BLaER1 (cell line): ENCODE results near the gene EIF4ENIF1.
"Not testable (repeated sequence)": the region's sequence is repeated elsewhere in the genome, so short reads cannot be mapped to it uniquely, and the experiment has no call there.

Source experiments
- H3K27ac ChIP-seq: shearing (Covaris generic); formaldehyde crosslinking; 2 replicates; pipeline ENCODE4 v1.8.1; 2022
- H3K27me3 ChIP-seq: shearing (Covaris generic); formaldehyde crosslinking; 2 replicates; pipeline ENCODE4 v1.8.1; 2022
- H3K36me3 ChIP-seq: shearing (Covaris generic); formaldehyde crosslinking; 2 replicates; pipeline ENCODE4 v1.8.1; 2022
- H3K4me1 ChIP-seq: shearing (Covaris generic); formaldehyde crosslinking; 2 replicates; pipeline ENCODE4 v1.8.1; 2022
- H3K4me2 ChIP-seq: shearing (Covaris generic); formaldehyde crosslinking; 2 replicates; pipeline ENCODE4 v1.8.1; 2022
- H3K4me3 ChIP-seq: shearing (Covaris generic); formaldehyde crosslinking; 2 replicates; pipeline ENCODE4 v1.8.1; 2022
- H3K9ac ChIP-seq: shearing (Covaris generic); formaldehyde crosslinking; 2 replicates; pipeline ENCODE4 v1.8.1; 2022
- H3K9me3 ChIP-seq: shearing (Covaris generic); formaldehyde crosslinking; 2 replicates; pipeline ENCODE4 v1.8.1; 2022
- H4K20me1 ChIP-seq: shearing (Covaris generic); formaldehyde crosslinking; 2 replicates; pipeline ENCODE4 v1.8.1; 2022
- Cebpa-rat ChIP-seq: shearing (Covaris generic); IDR thresholded peaks from 2 replicates; pipeline ENCODE4 v1.8.1; 2022

The EIF4ENIF1 gene

DNA sequence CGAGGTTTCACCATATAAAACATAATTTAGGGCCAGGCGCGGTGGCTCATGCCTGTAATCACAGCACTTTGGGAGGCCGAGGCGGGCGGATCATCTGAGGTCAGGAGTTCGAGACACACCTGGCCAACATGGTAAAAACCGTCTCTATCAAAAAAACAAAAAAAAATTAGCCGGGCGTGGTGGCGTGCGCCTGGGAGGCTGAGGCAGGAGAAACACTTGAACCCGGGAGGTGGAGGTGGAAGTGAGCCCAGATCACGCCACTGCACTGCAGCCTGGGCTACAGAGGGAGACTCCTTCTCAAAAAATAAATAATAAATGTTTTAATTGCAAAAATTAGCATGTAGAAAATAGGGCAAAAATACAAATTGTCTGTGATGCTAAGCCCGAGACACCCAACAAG lies 5.7 kb upstream of the EIF4ENIF1 start:
- Histone ChIP-seq H3K36me3 (peaks cover 15% of the 10 kb centered on the region), H4K20me1 (no peaks in the 10 kb centered on the region), H3K27me3 (no peaks in the 10 kb centered on the region), H3K4me1 (peaks cover 39% of the 10 kb centered on the region), H3K9ac (peak overlapping the region; percentile 75), H3K27ac (peak overlapping the region; percentile 53), H3K9me3 (peaks cover 10% of the 10 kb centered on the region), H3K4me3 (peak overlapping the region; percentile 82), H3K4me2 (peak overlapping the region; percentile 83)
- no peak for TF ChIP-seq Cebpa-rat

DNA sequence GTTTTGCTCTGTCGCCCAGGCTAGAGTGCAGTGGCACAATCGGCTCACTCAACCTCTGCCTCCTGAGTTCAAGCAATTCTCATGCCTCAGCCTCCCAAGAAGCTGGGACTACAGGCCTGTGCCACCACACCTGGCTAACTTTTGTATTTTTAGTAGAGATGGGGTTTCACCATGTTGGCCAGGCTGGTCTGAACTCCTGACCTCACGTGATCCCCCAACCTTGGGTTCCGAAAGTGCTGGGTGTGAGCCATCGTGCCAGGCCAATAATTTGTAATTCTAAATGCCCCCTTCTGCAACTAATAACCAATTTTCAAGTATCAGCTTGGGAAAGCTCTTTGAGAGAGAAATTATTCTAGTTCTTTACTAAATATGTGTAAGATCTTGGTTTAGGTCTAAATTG lies 3.7 kb upstream of the EIF4ENIF1 start:
- not testable (repeated sequence) for H3K36me3 ChIP-seq, H3K9ac ChIP-seq, H3K27me3 ChIP-seq, H4K20me1 ChIP-seq, H3K4me2 ChIP-seq, H3K27ac ChIP-seq, H3K4me3 ChIP-seq
- Histone ChIP-seq H3K4me1 (peaks cover 45% of the 10 kb centered on the region), H3K9me3 (peaks cover 10% of the 10 kb centered on the region)

DNA sequence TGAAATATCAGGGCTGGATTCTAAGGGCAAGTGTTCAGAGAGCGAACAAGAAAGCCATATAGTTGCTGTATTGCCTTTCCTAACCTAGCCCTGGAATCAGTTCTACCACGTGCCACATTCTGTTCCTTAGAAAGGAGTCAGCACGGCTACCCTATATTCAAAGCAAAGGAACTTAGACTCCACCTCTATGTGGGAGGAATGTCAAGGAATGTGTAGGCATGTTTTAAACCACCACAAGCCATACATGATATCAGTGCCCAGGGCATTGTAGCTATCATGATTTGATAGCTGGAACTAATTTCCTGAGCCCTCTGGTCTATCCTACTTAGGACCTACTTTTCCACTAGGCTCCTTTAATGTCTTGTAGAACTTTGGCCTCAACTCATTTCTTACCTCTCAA lies 2.5 kb upstream of the EIF4ENIF1 start:
- Histone ChIP-seq H4K20me1 (peaks cover 22% of the 10 kb centered on the region), H3K36me3 (peaks cover 13% of the 10 kb centered on the region), H3K9me3 (no peaks in the 10 kb centered on the region), H3K4me2 (peak overlapping the region; percentile 88; the same call in 1 of the 2 replicates), H3K27me3 (no peaks in the 10 kb centered on the region), H3K4me3 (no peak overlapping the region), H3K27ac (peak overlapping the region; percentile 98; the same call in 1 of the 2 replicates), H3K4me1 (peaks cover 56% of the 10 kb centered on the region), H3K9ac (no peak overlapping the region)
- TF ChIP-seq Cebpa-rat: no peak

DNA sequence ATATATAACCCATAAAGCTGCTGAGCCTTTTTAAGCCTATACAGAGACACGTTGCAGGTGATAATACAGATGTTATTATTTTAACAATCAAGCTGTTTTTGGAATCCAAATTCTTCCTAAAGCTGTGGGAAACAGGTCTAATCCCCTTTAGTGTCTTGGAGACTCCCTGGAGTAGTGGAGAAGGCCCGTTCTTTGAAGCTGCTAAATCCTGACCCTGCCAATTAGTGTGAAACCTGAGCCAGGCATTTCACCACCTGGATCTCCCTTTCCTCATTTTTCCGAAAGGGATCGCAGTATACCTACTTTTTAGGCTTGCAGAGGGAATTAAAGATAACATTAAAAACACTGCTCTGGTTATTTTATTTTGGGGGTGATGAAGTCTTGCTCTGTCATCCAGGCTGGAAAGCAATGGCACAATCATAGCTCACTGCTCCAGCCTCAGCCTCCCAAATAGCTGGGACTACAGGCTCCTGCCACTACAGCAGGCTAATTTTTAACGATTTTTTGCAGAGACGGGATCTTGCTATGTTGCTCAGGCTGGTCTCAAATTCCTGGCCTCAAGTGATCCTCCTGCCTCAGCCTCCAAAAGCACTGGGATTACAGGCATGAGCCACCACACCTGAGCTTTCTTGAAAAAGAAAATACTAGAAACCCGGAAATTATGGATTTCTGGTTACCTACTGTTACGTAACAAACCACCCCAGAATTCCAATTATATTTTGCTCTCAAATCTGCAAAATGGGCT lies 1.7 kb upstream of the EIF4ENIF1 start:
- Histone ChIP-seq H3K4me2 (peak overlapping the region; percentile 88), H3K27ac (peak overlapping the region; percentile 98), H3K9ac (peak overlapping the region; percentile 93), H3K27me3 (no peaks in the 10 kb centered on the region), H3K36me3 (peaks cover 21% of the 10 kb centered on the region), H3K9me3 (no peaks in the 10 kb centered on the region), H4K20me1 (peaks cover 23% of the 10 kb centered on the region), H3K4me3 (peak overlapping the region; percentile 97), H3K4me1 (peaks cover 56% of the 10 kb centered on the region)
- no peak for TF ChIP-seq Cebpa-rat

DNA sequence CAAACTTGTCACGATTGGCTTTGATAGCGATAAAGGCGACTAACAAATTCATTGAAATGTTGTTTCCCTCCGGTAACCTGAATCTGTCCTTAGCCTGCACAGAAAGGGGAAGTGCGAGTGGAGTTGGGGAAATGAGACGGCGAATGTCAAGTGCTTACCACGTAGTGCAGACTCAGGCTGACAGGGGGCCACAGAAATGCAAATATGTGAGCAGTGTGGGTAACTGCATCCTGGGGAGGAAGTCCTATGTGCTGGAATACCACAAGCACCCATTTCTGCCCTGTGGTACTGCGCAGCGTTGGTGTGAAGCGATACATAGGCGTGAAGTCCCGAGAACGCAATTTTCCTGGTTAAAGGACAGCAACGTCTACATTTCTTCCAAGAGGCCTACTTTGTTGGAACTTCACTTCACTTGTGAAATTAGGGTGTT lies 869 bp upstream of the EIF4ENIF1 start:
- H3K9me3 ChIP-seq: no peaks in the 10 kb centered on the region
- H3K9ac ChIP-seq: peak overlapping the region; percentile 93
- peaks cover 28% of the 10 kb centered on the region for H3K36me3 ChIP-seq
- peaks cover 25% of the 10 kb centered on the region for H4K20me1 ChIP-seq
- TF ChIP-seq Cebpa-rat: no peak
- H3K27ac ChIP-seq: peak overlapping the region; percentile 98
- H3K4me2 ChIP-seq: peak overlapping the region; percentile 88
- H3K27me3 ChIP-seq: no peaks in the 10 kb centered on the region
- peaks cover 54% of the 10 kb centered on the region for H3K4me1 ChIP-seq
- peak overlapping the region; percentile 97 for H3K4me3 ChIP-seq

DNA sequence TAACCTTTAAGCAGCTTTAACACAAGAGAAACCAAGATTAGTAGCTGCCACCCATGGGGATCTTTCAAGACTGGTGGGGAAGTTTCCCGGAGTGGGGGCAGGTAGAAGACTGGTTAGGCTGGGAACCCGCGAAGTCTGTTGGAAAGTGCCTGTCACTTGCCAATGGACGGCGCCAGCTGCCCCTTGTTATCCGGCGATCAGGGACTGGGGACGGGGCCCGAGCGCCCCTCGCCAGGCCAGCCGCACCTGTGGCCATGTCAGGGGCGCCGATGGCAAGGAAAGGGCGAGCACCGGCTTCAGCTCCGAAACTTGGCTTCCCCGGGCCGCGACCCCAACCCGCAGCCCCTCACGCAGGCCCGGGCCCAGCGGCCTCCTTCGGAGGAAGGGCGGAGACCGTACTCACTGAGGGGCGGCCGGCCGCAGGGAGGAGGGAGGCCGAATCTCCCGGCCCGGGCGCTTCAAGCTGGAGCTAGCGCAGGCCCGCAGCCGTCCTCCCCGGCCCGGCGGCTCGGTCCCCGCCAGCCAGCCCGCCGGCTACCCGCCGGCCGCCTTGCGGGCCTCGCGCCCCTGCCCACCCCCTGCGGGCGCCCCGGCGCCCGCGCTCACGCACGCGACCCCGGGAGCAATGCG lies 539 bp downstream of the EIF4ENIF1 start:
- Histone ChIP-seq H3K4me1 (peaks cover 40% of the 10 kb centered on the region), H3K9ac (peak overlapping the region; percentile 93), H3K4me3 (peak overlapping the region; percentile 97), H4K20me1 (peaks cover 39% of the 10 kb centered on the region), H3K4me2 (peak overlapping the region; percentile 88), H3K9me3 (no peaks in the 10 kb centered on the region), H3K27ac (peak overlapping the region; percentile 98), H3K27me3 (no peaks in the 10 kb centered on the region), H3K36me3 (peaks cover 42% of the 10 kb centered on the region)
- no peak for TF ChIP-seq Cebpa-rat

DNA sequence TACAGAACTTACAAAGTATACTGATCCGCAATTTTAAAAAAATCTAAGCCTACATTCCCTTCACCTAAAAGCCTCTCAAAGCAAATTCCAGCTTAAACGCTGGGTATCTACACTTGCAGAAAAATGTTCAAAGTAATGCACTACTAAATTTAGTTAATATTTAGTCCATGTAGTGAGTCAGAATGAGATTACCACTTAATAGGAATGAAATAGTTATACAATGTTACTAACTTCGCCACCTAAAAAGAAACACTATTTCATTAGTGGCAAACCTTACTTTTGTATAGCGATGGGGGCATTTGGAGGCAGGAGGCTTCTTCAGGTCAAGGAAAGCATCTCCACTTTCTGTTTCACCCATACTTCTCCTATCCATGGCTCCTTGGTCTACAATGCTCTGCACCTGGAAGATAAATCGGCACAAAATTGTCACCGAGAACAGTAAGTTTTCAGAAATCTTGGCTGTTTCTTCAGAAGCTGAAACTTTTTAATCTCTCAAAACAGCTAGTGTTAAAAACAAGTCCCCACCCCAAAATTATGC lies 1.2 kb downstream of the EIF4ENIF1 start:
- peak overlapping the region; percentile 88 for H3K4me2 ChIP-seq
- H3K36me3 ChIP-seq: peaks cover 49% of the 10 kb centered on the region
- H3K27me3 ChIP-seq: no peaks in the 10 kb centered on the region
- H3K9ac ChIP-seq: peak overlapping the region; percentile 93
- no peak for TF ChIP-seq Cebpa-rat
- no peaks in the 10 kb centered on the region for H3K9me3 ChIP-seq
- H3K4me3 ChIP-seq: peak overlapping the region; percentile 97
- H3K4me1 ChIP-seq: peaks cover 33% of the 10 kb centered on the region
- H4K20me1 ChIP-seq: peaks cover 46% of the 10 kb centered on the region
- peak overlapping the region; percentile 98; the same call in 1 of the 2 replicates for H3K27ac ChIP-seq

DNA sequence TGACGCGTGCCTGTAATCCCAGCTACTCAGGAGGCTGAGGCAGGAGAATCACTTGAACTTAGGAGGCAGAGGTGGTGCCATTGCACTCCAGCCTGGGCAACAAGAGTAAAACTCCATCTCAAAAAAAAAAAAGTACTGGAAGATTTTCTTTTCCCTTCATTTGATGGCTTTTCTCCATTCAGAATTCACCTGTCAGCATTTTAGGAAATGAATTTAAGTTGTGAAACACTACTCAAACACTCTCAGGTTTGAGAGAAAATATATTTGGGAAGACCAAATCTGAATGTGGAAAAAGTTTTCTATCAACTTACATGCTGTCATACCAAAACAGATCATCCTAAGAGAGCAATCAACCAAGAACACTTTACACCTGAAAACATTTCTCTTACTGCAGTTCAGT lies 2.7 kb downstream of the EIF4ENIF1 start:
- Histone ChIP-seq H4K20me1 (peaks cover 61% of the 10 kb centered on the region), H3K9ac (0 out of 2 replicates have a peak overlapping the region, but pooled peaks have one; percentile 93), H3K4me1 (peaks cover 30% of the 10 kb centered on the region), H3K9me3 (no peaks in the 10 kb centered on the region), H3K4me2 (no peak overlapping the region), H3K36me3 (peaks cover 63% of the 10 kb centered on the region), H3K27ac (no peak overlapping the region), H3K27me3 (no peaks in the 10 kb centered on the region), H3K4me3 (no peak overlapping the region)
- TF ChIP-seq Cebpa-rat: no peak

DNA sequence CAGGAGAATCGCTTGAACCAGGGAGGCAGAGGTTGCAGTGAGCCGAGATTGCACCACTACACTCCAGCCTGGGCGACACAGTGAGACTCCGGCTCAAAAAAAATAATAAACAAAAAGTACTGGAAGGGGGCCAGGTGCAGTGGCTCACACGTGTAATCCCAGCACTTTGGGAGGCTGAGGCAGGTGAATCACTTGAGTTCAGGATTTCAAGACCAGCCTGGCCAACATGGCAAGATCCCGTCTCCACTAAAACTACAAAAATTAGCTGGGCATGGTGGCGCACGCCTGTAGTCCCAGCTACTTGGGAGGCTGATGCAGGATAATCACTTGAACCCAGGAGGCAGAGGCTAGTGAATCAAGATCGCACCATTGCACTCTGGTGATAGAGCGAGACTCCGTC lies 3.3 kb downstream of the EIF4ENIF1 start:
- Histone ChIP-seq H4K20me1 (peaks cover 67% of the 10 kb centered on the region), H3K4me1 (peaks cover 24% of the 10 kb centered on the region), H3K36me3 (peaks cover 69% of the 10 kb centered on the region)
- H3K27me3 ChIP-seq, H3K4me3 ChIP-seq, H3K27ac ChIP-seq, H3K4me2 ChIP-seq, H3K9me3 ChIP-seq, H3K9ac ChIP-seq: not testable (repeated sequence)

DNA sequence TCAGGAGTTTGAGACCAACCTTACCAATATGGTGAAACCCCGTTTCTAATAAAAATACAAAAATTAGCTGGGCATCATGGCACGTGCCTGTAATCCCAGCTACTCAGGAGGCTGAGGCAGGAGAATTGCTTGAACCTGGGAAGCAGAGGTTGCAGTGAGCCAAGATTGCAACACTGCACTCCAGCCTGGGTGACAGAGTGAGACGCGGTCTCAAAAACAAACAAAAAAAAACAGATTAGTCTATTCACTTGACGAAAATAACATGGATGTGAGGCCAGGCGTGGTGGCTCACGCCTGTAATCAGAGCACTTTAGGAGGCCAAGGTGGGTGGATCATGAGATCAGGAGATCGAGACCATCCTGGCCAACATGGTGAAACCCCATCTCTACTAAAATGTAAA lies 7.2 kb downstream of the EIF4ENIF1 start:
- not testable (repeated sequence) for H3K4me3 ChIP-seq, H3K9me3 ChIP-seq, H3K9ac ChIP-seq, H3K27me3 ChIP-seq, H3K4me1 ChIP-seq, H3K27ac ChIP-seq, H3K4me2 ChIP-seq
- Histone ChIP-seq H3K36me3 (peaks cover 98% of the 10 kb centered on the region), H4K20me1 (peaks cover 86% of the 10 kb centered on the region)
